HT-29 (cell line): ENCODE measurements around the gene MRC1. TPM values are rescaled to one million over a fixed set of nuclear protein-coding genes. Genes with fewer than 3 reads are reported as not detected.

Experiments used
- small RNA-seq: library from RNA; depleted of rRNA; stranded (forward); fragments of <200 nt; gene quantifications from one replicate; pipeline ENCODE3, GENCODE V24; 2014
- total RNA-seq: library from RNA; depleted of rRNA; stranded (reverse); fragments of >200 nt; shearing (Covaris generic); gene quantifications from 2 replicates; pipeline ENCODE4 v1.2.3, GENCODE V29; 2014; rRNA removed

MRC1 gene
- total RNA-seq, 1 experiment from 2014 or later, result not detected

Small RNA genes lying within 50 kb of the gene (small RNA-seq; reads per million reads assigned to genes)
- gene MIR511, result not detected

Other genes starting within 250 kb of the MRC1 start
- gene HACD1, start 192.0 kb upstream of the MRC1 start, total RNA-seq, result 28.9 and 35.8 TPM in 2 replicates
- gene STAM, start 165.2 kb upstream of the MRC1 start, total RNA-seq, result 10.7 and 21.5 TPM in 2 replicates
- gene TMEM236, start 57.1 kb upstream of the MRC1 start, total RNA-seq, result not detected in 2 replicates
- gene SLC39A12, start 142.6 kb downstream of the MRC1 start, total RNA-seq, result not detected in 2 replicates